GM19025 (cell line): Measurements from ENCODE around the gene WDR38.

Experiments used
- ATAC-seq: cut with Tn5 transposase; IDR thresholded peaks from one replicate; pipeline ENCODE4 v1.9.1; 2021; ENCODE audit warnings: mild to moderate bottlenecking, low read depth, moderate library complexity; ENCODE audit not compliant: unreplicated experiment

WDR38 gene

GRCh38 chr9:124852829-124853531 is at the start of gene WDR38:
Gene WDR38 (plus strand): TSS chr9:124853460. CDS start chr9:124853532, 72 bp downstream.
- ATAC-seq: peak; percentile 77

- ATAC-seq: no peak
Measured at GRCh38 chr9:124803911-124804310, 49.3 kb upstream of the WDR38 start.

GRCh38 chr9:124805186-124805585 is 48.1 kb upstream of the WDR38 start:
- ATAC-seq: no peak

- no peak for ATAC-seq
Measured at GRCh38 chr9:124808246-124808956, 44.9 kb upstream of the WDR38 start.

- no peak for ATAC-seq
Measured at GRCh38 chr9:124809211-124809610, 44.0 kb upstream of the WDR38 start.

GRCh38 chr9:124809741-124810500 is 43.3 kb upstream of the WDR38 start:
- no peak for ATAC-seq

- no peak for ATAC-seq
Measured at GRCh38 chr9:124810663-124811355, 42.5 kb upstream of the WDR38 start.

GRCh38 chr9:124812441-124812876 is 40.8 kb upstream of the WDR38 start:
- no peak for ATAC-seq

GRCh38 chr9:124813041-124813440 is 40.2 kb upstream of the WDR38 start:
- no peak for ATAC-seq

GRCh38 chr9:124813501-124814163 is 39.6 kb upstream of the WDR38 start:
- no peak for ATAC-seq

- ATAC-seq: no peak
Measured at GRCh38 chr9:124814164-124814535, 39.1 kb upstream of the WDR38 start.

- no peak for ATAC-seq
Measured at GRCh38 chr9:124815601-124816000, 37.7 kb upstream of the WDR38 start.

- ATAC-seq: no peak
Measured at GRCh38 chr9:124818431-124819281, 34.6 kb upstream of the WDR38 start.

- no peak for ATAC-seq
Measured at GRCh38 chr9:124820698-124821623, 32.3 kb upstream of the WDR38 start.

- no peak for ATAC-seq
Measured at GRCh38 chr9:124828489-124829333, 24.5 kb upstream of the WDR38 start.

- ATAC-seq: no peak
Measured at GRCh38 chr9:124829334-124829669, 24.0 kb upstream of the WDR38 start.

- ATAC-seq: no peak
Measured at GRCh38 chr9:124830593-124830992, 22.7 kb upstream of the WDR38 start.
